ENCODE results near the gene PKNOX1.

The PKNOX1 gene

DNA sequence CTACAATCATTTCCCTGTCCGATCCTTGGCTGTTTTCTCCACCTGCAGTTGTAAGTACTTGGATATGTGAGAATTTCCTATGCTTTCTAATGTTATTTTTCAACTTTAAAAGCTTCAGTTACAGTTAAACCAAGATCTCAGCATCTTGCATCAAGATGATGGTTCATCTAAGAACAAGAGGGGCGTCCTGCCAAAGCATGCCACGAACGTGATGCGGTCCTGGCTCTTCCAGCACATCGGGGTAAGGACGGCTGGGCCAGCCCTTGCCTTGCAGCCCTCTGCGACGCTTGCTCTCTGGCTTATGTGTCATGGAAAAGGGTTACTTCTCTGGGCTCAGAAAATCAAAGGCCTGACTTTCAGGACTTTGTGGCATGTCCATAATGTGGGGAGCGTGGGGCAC lies 46.8 kb downstream of the PKNOX1 start:
- DNase-seq (ENCODE audit: low spot score) = no peak
- Histone ChIP-seq H3K36me3 (ENCODE audit: low read depth) (peaks cover 47% of the 10 kb centered on the region), H3K9me3 (ENCODE audit: severe bottlenecking) (no peaks in the 10 kb centered on the region), H3K27ac (ENCODE audit: poor library complexity, severe bottlenecking) (no peak overlapping the region), H3K4me3 (ENCODE audit: severe bottlenecking) (no peak overlapping the region), H3K4me1 (ENCODE audit: insufficient read depth, poor library complexity, severe bottlenecking) (no peaks in the 10 kb centered on the region), H3K27me3 (ENCODE audit: insufficient read depth, poor library complexity, severe bottlenecking) (no peaks in the 10 kb centered on the region)
- no peak for TF ChIP-seq CTCF (IDR thresholded peaks at IDR 0.05; ENCODE audit: poor library complexity, severe bottlenecking)
- no peak for ATAC-seq (ENCODE audit: low read depth)

- Histone ChIP-seq H3K4me3 (ENCODE audit: severe bottlenecking) (no peak overlapping the region), H3K9me3 (ENCODE audit: severe bottlenecking) (no peaks in the 10 kb centered on the region), H3K27me3 (ENCODE audit: insufficient read depth, poor library complexity, severe bottlenecking) (no peaks in the 10 kb centered on the region), H3K27ac (ENCODE audit: poor library complexity, severe bottlenecking) (no peak overlapping the region), H3K36me3 (ENCODE audit: low read depth) (peaks cover 44% of the 10 kb centered on the region), H3K4me1 (ENCODE audit: insufficient read depth, poor library complexity, severe bottlenecking) (no peaks in the 10 kb centered on the region)
- no peak for ATAC-seq (ENCODE audit: low read depth)
- no peak for TF ChIP-seq CTCF (IDR thresholded peaks at IDR 0.05; ENCODE audit: poor library complexity, severe bottlenecking)
- no peak for DNase-seq (ENCODE audit: low spot score)
These were observed 47.6 kb downstream of the PKNOX1 start for GRCh38 chr21:43021756-43022600.

- Histone ChIP-seq H3K4me3 (ENCODE audit: severe bottlenecking) (no peak overlapping the region), H3K9me3 (ENCODE audit: severe bottlenecking) (no peaks in the 10 kb centered on the region), H3K36me3 (ENCODE audit: low read depth) (peaks cover 37% of the 10 kb centered on the region), H3K4me1 (ENCODE audit: insufficient read depth, poor library complexity, severe bottlenecking) (no peaks in the 10 kb centered on the region), H3K27me3 (ENCODE audit: insufficient read depth, poor library complexity, severe bottlenecking) (no peaks in the 10 kb centered on the region), H3K27ac (ENCODE audit: poor library complexity, severe bottlenecking) (no peak overlapping the region)
- no peak for ATAC-seq (ENCODE audit: low read depth)
- TF ChIP-seq CTCF (IDR thresholded peaks at IDR 0.05; ENCODE audit: poor library complexity, severe bottlenecking) = no peak
- no peak for DNase-seq (ENCODE audit: low spot score)
These were observed 48.8 kb downstream of the PKNOX1 start for GRCh38 chr21:43023175-43023574.

DNA sequence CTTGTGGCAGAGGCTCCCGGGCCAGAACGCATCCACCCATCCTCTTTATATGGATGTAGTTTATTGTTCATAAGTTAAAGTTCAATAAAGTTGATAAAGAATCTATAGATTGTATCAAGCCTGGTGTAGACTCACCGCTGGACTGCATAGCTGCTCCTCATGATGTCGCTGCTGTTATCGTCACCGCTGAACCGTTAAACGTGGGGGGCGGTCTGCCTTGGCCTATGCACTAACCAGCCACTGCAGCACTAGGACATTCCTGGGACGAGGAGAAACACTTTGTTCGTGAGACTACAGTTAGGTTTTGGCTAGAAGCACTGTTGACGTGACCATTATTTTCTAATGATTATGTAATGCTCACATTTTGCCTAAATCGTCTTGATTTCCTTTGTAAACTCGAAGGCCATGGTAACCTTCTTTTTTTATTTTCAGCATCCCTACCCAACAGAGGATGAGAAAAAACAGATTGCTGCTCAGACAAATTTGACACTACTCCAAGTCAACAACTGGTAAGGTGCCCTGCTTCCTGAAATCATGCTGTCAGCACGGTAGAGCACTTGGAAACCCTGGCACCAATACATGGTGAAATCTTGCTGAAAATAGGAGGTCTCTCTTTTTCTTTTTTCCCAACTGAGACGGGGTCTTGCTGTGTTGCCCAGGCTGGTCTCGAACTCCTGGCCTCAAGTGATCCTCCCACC lies 50.2 kb downstream of the PKNOX1 start:
- Histone ChIP-seq H3K27ac (ENCODE audit: poor library complexity, severe bottlenecking) (no peak overlapping the region), H3K36me3 (ENCODE audit: low read depth) (peaks cover 46% of the 10 kb centered on the region), H3K27me3 (ENCODE audit: insufficient read depth, poor library complexity, severe bottlenecking) (no peaks in the 10 kb centered on the region), H3K4me1 (ENCODE audit: insufficient read depth, poor library complexity, severe bottlenecking) (no peaks in the 10 kb centered on the region), H3K9me3 (ENCODE audit: severe bottlenecking) (no peaks in the 10 kb centered on the region), H3K4me3 (ENCODE audit: severe bottlenecking) (no peak overlapping the region)
- TF ChIP-seq CTCF (IDR thresholded peaks at IDR 0.05; ENCODE audit: poor library complexity, severe bottlenecking) = no peak
- ATAC-seq (ENCODE audit: low read depth) (no peak), DNase-seq (ENCODE audit: low spot score) (no peak)

Measured in RWPE2 (cell line).